ENCODE measurements around the gene ENHO.
"Not testable (repeated sequence)": the region's sequence is repeated elsewhere in the genome, so short reads cannot be mapped to it uniquely, and the experiment has no call there.

ENHO gene

DNA sequence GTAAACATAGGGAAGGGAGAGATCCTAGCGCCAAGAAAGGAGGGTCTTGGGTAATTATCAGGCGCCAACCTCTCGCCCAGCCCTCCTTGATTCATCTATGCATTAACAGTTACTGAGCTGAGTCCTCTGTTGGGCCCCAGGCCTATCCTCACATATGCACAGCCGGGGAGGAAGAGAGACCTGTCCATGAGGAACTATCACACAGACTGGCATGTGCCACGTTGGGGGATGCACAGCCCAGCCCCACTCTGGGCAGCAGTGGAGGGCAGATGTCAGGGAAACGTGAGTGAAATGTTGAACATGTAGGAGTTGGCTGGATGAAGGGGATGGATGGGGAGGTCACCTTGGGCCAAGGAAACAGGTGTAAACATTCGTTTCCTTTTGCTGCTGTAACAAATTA, 18.8 kb upstream of the ENHO start:
- no peak overlapping the region for H3K4me3 ChIP-seq (ENCODE audit: low read depth, low read length)
- TF ChIP-seq, protein P1, sequence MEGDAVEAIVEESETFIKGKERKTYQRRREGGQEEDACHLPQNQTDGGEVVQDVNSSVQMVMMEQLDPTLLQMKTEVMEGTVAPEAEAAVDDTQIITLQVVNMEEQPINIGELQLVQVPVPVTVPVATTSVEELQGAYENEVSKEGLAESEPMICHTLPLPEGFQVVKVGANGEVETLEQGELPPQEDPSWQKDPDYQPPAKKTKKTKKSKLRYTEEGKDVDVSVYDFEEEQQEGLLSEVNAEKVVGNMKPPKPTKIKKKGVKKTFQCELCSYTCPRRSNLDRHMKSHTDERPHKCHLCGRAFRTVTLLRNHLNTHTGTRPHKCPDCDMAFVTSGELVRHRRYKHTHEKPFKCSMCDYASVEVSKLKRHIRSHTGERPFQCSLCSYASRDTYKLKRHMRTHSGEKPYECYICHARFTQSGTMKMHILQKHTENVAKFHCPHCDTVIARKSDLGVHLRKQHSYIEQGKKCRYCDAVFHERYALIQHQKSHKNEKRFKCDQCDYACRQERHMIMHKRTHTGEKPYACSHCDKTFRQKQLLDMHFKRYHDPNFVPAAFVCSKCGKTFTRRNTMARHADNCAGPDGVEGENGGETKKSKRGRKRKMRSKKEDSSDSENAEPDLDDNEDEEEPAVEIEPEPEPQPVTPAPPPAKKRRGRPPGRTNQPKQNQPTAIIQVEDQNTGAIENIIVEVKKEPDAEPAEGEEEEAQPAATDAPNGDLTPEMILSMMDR (IDR thresholded peaks at IDR 0.05; ENCODE audit: low read depth, low read length) = no peak
- in situ Hi-C loops (cut with HindIII; ENCODE audit: low sequenced_read_pairs) = no loop called here
- DNase-seq (ENCODE audit: low read depth, low spot score) = no peak

DNA sequence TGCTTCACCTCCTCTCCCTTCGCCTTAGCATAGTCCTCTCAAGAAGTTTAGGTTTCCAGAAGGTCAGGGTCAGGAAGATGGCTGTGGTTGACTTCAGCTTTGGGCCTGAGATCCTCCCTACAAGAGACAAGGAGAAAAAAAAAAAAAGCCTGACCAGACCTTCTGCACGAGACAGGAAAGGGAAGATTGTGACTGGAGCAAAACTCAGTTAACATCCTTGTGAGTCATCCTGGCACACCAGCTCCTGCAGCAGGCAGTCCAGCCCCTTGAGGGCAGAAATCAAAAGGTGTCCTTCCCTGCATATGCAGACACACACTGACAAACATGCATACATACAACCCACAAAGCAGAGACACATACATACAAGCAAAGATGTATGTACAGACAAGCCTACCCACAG, 18.0 kb upstream of the ENHO start:
- in situ Hi-C loops (cut with HindIII; ENCODE audit: low sequenced_read_pairs) = no loop called here
- peak; percentile 8 for DNase-seq (ENCODE audit: low read depth, low spot score)
- TF ChIP-seq, protein P1 (IDR thresholded peaks at IDR 0.05; ENCODE audit: low read depth, low read length) = no peak
- no peak overlapping the region for H3K4me3 ChIP-seq (ENCODE audit: low read depth, low read length)

DNA sequence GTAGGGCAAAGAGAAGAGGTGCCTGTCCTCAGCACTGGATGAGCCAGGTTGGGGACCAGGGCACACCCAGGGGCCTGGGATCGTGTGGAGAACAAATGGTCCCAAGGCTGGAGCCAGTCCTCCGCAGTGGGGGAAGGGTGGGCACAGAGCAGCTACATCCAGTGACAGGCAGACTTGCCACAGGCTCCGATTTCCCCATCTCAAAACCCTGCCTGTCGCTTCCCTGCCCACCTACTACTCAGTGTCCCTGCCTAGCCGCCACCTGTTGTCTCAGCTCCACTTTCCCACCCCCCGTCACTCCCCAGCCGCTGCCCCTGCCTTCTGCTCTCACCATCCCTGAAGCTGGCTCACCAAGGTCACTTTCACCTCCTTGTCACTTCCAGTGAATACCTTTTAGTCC, 13.9 kb upstream of the ENHO start:
- DNase-seq (ENCODE audit: low read depth, low spot score) = no peak
- in situ Hi-C loops (cut with HindIII; ENCODE audit: low sequenced_read_pairs) = no loop called here
- TF ChIP-seq, protein P1 (IDR thresholded peaks at IDR 0.05; ENCODE audit: low read depth, low read length) = no peak
- H3K4me3 ChIP-seq (ENCODE audit: low read depth, low read length) = no peak overlapping the region

DNA sequence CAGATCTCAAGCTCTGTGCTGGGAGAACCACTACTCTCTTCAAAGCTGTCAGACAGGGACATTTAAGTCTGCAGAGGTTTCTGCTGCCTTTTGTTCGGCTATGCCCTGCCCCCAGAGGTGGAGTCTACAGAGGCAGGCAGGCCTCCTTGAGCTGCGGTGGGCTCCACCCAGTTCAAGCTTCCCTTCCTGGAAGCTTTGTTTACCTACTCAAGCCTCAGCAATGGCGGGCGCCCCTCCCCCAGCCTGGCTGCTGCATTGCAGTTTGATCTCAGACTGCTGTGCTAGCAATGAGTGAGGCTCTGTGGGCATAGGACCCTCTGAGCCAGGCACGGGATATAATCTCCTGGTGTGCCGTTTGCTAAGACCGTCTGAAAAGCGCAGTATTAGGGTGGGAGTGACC, 9.3 kb upstream of the ENHO start:
- DNase-seq (ENCODE audit: low read depth, low spot score); in situ Hi-C loops (cut with HindIII; ENCODE audit: low sequenced_read_pairs); H3K4me3 ChIP-seq (ENCODE audit: low read depth, low read length): not testable (repeated sequence)

DNA sequence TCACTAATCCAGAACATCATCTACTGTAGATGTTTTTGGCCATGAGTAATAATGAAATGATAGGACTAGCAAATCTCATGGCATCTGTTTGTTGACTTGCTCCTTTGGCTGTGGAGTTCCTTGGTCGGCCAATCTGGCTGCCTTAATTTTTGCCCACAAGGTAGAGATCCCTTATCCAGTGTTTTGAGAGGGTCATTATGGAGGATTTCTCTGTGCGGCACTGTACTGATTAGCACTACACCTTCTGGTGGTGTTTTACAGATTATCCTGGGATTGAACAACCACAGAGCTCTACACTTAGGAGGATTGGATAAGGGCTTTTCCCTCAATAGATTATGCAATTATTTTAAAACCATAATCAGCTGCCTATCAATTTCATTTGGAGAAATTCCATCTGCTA, 3.2 kb upstream of the ENHO start:
- in situ Hi-C loops (cut with HindIII; ENCODE audit: low sequenced_read_pairs) = no loop called here
- TF ChIP-seq, protein P1 (IDR thresholded peaks at IDR 0.05; ENCODE audit: low read depth, low read length) = no peak
- H3K4me3 ChIP-seq (ENCODE audit: low read depth, low read length) = no peak overlapping the region
- no peak for DNase-seq (ENCODE audit: low read depth, low spot score)

DNA sequence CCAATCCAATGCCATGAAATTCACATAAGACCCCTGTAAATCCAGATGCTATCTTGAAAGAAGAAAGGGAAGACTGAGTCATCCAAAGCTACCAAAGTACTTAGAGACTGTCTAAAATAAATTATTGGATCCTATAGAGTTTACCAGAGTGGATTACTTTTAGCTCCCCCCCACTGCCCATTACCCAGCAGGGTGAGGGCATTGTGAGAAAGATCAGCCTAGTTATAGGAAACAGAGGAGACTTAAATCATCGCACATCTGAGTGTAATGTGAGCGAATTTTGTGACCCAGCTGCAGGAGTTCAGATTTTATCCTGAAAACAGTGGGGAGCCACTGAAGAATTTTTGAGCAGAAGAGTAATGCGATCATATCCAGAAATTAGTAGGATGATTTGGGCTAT, 1.6 kb upstream of the ENHO start:
- TF ChIP-seq, protein P1 (IDR thresholded peaks at IDR 0.05; ENCODE audit: low read depth, low read length) = no peak
- DNase-seq (ENCODE audit: low read depth, low spot score) = no peak

DNA sequence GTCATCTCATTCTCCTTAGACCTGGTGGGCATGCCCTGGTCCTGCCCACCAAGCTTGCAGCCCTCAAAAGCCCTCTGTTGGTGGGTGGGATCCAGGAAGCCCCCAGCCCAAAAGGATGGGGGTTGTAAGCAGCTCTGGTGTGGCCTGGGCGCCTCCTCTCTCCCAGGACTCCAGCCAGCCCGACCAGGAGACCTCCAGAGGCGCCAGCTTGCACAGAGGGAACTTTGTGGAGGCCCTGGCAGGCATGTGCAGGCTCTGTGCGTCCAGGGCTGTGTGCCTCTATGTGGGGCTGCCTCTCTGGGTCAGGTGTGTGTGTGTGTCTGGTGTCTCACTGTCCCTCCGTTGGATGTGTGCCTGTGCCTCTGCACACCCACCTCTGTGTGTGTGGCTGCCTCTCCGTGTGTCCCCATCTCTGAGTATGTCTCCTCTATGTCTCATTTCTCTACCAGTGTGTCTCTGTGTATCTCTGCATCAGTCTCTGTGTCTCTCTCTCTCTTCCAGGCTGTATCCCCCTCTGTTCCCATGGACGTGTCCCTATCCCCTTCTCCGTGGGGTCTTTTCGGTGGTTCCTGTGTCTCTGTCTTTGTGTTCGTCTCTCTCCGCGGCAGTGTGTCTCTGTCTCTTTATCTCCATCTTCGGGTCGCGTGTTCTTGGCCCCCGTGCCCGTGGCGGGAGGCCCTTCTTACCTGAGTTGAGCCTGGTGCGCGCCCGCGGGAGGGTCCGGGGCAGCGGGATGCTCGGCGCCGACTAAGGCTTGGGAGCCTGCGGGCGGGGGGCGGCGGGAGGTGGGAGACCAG, 501 bp downstream of the ENHO start:
- no peak for DNase-seq (ENCODE audit: low read depth, low spot score)
- TF ChIP-seq, protein P1 (IDR thresholded peaks at IDR 0.05; ENCODE audit: low read depth, low read length) = no peak
- peak overlapping the region; percentile 21 for H3K4me3 ChIP-seq (ENCODE audit: low read depth, low read length)
- in situ Hi-C loops (cut with HindIII; ENCODE audit: low sequenced_read_pairs) = no loop called here

More for the DNA sequence above, 1.6 kb upstream of the ENHO start:
- in situ Hi-C loops (cut with HindIII; ENCODE audit: low sequenced_read_pairs) = no loop called here
- no peak overlapping the region for H3K4me3 ChIP-seq (ENCODE audit: low read depth, low read length)

Data from astrocyte of the spinal cord (primary cell).